Omental fat pad (tissue), 4 donors: ENCODE data around the gene RRP9. TPM values are rescaled to one million over a fixed set of nuclear protein-coding genes. Genes with fewer than 3 reads are reported as not detected.

Experiments used
- ATAC-seq: fragments of 150-250 bp; one replicate; pipeline ENCODE4 v1.9.1; 2016; ENCODE audit warnings: mild to moderate bottlenecking, moderate library complexity; ENCODE audit not compliant: low FRiP score
- DNase-seq: peaks from one replicate; pipeline ENCODE4 v3.0.0-alpha.2; 2019; ENCODE audit warnings: low spot score
- total RNA-seq, 4 donors: library from RNA; depleted of rRNA; stranded (reverse); fragments of >200 nt; gene quantifications; one replicate each; pipeline ENCODE4 v1.1.0, GENCODE V29; 2016
- TF ChIP-seq, protein P1 (sequence below), 3 donors: fragments of 450-650 bp; IDR thresholded peaks; one replicate each; pipeline ENCODE4 v1.5.1; 2016 to 2017; ENCODE audit warnings: antibody characterized with exemption in 3 of 3, mild to moderate bottlenecking in 3 of 3, moderate library complexity in 2 of 3

The RRP9 gene
- total RNA-seq, 4 donors from 2014 or later: 19.2 to 55.8 (median 21.3) TPM

GRCh38 chr3:51935886-51936755, 5.6 kb downstream of the RRP9 start:
- ATAC-seq: no peak
- TF ChIP-seq, protein P1, sequence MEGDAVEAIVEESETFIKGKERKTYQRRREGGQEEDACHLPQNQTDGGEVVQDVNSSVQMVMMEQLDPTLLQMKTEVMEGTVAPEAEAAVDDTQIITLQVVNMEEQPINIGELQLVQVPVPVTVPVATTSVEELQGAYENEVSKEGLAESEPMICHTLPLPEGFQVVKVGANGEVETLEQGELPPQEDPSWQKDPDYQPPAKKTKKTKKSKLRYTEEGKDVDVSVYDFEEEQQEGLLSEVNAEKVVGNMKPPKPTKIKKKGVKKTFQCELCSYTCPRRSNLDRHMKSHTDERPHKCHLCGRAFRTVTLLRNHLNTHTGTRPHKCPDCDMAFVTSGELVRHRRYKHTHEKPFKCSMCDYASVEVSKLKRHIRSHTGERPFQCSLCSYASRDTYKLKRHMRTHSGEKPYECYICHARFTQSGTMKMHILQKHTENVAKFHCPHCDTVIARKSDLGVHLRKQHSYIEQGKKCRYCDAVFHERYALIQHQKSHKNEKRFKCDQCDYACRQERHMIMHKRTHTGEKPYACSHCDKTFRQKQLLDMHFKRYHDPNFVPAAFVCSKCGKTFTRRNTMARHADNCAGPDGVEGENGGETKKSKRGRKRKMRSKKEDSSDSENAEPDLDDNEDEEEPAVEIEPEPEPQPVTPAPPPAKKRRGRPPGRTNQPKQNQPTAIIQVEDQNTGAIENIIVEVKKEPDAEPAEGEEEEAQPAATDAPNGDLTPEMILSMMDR (IDR thresholded peaks at IDR 0.05): no peak
- DNase-seq: no peak

DNA sequence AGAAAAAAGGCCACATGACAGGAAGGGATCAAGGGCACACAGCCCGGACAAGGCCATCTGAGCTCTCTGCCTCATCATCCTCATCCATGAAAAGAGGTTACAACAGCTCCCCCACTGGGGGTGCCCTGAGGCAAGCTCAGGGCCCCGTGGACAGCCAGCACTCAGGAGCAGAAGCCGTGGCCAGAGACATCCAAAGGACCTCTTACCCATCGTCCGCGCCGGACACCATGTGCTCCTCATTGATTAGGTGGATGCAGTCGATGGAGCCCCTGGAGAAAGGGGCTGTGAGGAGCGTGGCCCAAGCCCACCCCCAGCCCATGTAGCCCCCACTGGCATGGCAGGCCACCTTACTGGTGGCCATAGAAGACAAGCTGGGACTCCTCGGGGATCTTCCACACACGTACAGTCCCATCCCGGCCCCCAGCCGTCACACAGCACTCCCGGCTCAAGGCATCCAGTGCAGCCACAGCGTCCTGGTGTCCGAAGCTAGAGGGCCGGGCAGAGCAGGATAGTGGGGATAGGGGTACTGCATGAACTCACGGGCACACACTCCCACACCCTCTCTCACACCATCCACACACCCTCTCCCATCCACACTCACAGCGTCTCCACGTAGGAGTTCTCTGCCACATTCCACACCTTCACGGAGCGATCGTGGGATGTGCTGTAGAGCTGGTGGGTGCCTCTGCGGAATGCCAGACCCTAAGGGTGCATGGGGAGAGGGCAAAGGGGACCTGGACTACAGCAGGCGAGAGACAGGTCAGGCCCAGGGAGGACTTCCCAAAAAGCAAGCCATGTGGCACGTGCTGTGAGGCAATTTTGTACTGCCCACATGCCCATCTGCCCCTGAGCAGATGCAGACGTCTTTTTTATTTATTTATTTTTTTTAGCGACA, 6.5 kb downstream of the RRP9 start:
- TF ChIP-seq, protein P1 (IDR thresholded peaks at IDR 0.05): no peak
- no peak for DNase-seq
- no peak for ATAC-seq

GRCh38 chr3:51934139-51934850, 7.4 kb downstream of the RRP9 start:
- DNase-seq: no peak
- TF ChIP-seq, protein P1 (IDR thresholded peaks at IDR 0.05): no peak

DNA sequence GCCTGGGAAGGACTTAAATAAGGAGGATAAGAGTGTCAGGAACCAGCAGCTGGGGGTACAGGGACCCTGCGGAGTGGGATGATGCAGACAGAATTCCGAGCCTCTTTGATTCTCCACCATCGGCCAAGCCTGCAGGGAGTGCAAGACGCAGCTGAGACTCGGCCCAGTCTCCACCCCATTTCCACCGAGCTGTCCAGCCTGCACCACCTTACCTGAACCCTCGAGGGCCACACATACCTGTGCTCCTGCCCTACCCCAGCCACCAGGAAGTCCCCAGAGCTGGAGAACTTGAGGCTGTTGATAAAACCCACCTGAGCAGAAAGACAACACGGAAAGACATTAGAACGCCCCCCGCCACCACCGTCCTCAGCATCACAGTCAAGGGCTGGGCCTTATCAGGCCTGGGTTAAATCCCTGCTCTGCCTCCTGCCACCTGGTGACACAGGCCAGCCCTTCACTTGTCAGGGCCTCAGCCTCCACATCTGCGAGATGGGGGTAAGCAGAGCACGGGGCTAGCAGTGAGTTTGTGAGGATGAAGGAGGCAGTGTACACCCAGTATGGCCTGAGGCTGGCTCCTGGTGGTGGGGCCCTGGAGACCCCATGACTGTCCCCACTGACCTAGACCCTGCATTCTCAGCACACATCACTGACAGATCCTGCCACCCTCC, 8.1 kb downstream of the RRP9 start:
- DNase-seq (no peak), ATAC-seq (no peak)
- TF ChIP-seq, protein P1 (IDR thresholded peaks at IDR 0.05): no peak

More at GRCh38 chr3:51934139-51934850, 7.4 kb downstream of the RRP9 start:
- ATAC-seq: no peak

GRCh38 chr3:51932471-51933370, 9.0 kb downstream of the RRP9 start:
- DNase-seq: no peak

More at GRCh38 chr3:51932471-51933370, 9.0 kb downstream of the RRP9 start:
- TF ChIP-seq, protein P1 (IDR thresholded peaks at IDR 0.05): no peak
- no peak for ATAC-seq
